Measurements from ENCODE around the gene SLC35F3. TPM values are rescaled to one million over a fixed set of nuclear protein-coding genes. Genes with fewer than 3 reads are reported as not detected.

The SLC35F3 gene
- total RNA-seq, 2 donors from 2014 or later: 0.13 TPM; not detected in 1

- Histone ChIP-seq H3K27ac (no peak overlapping the region), H3K9me3 (no peaks in the 10 kb centered on the region), H3K36me3 (no peaks in the 10 kb centered on the region), H3K4me1 (no peaks in the 10 kb centered on the region), H3K4me3 (no peak overlapping the region), H3K27me3 (no peaks in the 10 kb centered on the region), H3K9ac (ENCODE audit: low read depth in 2 of 2, low read length in 2 of 2) (no peak overlapping the region)
- TF ChIP-seq CTCF (IDR thresholded peaks at IDR 0.05): no peak
- DNase-seq: no peak
- intact Hi-C loops (cut with DNase I): no loop called here
Observed at GRCh38 chr1:234004591-234004990, 100.1 kb downstream of the SLC35F3 start.

DNA sequence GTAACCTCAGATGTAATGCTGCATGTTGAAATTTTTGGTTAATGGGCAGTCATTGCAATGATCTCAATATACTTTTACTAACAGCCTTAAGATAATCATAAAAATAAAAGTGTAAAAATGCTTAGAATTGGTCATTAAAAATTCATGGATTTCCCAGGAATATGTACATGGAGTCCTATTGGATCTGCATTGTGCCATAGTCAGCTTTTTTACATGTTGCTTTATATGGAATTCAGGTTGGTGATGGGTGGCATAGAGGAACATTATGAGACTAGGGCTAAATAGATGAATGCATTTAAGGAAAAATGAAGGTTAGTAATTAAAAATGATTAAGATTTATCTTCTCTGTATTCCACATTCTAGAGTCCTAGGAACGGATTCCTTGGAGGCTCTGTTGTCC lies 103.2 kb downstream of the SLC35F3 start:
- Histone ChIP-seq H3K9ac (ENCODE audit: low read depth in 2 of 2, low read length in 2 of 2) (no peak overlapping the region), H3K4me1 (no peaks in the 10 kb centered on the region), H3K27ac (no peak overlapping the region), H3K4me3 (no peak overlapping the region), H3K9me3 (no peaks in the 10 kb centered on the region), H3K27me3 (no peaks in the 10 kb centered on the region), H3K36me3 (no peaks in the 10 kb centered on the region)
- TF ChIP-seq CTCF (IDR thresholded peaks at IDR 0.05): no peak
- intact Hi-C loops (cut with DNase I): no loop called here
- DNase-seq: no peak

DNA sequence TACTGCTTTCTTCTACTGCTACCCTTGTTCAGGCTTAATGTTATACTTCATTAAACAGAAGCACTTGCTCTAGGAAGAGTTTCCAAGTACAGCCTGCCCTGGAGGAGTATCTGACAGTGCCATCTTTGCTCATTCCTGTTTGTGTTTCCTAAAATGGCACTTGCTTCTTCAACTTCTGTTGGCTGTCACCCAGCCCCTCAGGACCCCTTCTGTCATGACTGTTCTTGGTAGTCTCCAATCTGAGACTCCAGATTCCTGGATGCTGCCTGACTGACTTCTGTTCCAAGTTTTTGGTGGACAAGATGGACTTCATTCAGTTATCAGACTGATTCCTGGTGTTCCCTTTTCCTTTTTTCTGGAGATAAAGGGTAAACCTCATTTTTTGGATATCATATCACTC lies 104.1 kb downstream of the SLC35F3 start:
- Histone ChIP-seq H3K4me1 (no peaks in the 10 kb centered on the region), H3K36me3 (no peaks in the 10 kb centered on the region), H3K4me3 (no peak overlapping the region), H3K27ac (no peak overlapping the region), H3K9me3 (no peaks in the 10 kb centered on the region), H3K27me3 (no peaks in the 10 kb centered on the region), H3K9ac (ENCODE audit: low read depth in 2 of 2, low read length in 2 of 2) (no peak overlapping the region)
- no peak for TF ChIP-seq CTCF (IDR thresholded peaks at IDR 0.05)
- intact Hi-C loops (cut with DNase I): no loop called here
- no peak for DNase-seq

DNA sequence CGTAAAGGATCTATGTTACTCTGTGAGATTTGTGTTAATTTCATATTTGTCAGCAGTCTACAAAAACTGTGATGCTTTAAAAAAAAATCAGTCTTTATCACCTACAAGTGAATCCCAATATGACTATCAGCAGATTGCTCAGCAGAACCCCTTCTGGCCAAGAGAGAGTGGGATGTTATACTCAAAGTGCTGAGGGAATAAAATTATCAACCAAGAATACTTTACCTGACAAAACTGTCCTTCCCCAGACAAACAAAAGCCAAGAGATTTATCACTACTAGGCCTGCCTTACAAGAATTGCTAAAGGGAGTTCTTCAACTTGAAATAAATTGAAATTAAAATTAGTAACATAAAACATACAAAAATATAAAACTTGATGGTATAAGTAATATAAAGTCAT lies 105.2 kb downstream of the SLC35F3 start:
- TF ChIP-seq CTCF (IDR thresholded peaks at IDR 0.05): no peak
- no peak overlapping the region for H3K27ac ChIP-seq
- no peak overlapping the region for H3K9ac ChIP-seq (ENCODE audit: low read depth in 2 of 2, low read length in 2 of 2)
- no peak for DNase-seq
- H3K9me3 ChIP-seq: no peaks in the 10 kb centered on the region
- H3K4me1 ChIP-seq: no peaks in the 10 kb centered on the region
- H3K27me3 ChIP-seq: no peaks in the 10 kb centered on the region
- intact Hi-C loops (cut with DNase I): no loop called here
- H3K36me3 ChIP-seq: no peaks in the 10 kb centered on the region
- H3K4me3 ChIP-seq: no peak overlapping the region

DNA sequence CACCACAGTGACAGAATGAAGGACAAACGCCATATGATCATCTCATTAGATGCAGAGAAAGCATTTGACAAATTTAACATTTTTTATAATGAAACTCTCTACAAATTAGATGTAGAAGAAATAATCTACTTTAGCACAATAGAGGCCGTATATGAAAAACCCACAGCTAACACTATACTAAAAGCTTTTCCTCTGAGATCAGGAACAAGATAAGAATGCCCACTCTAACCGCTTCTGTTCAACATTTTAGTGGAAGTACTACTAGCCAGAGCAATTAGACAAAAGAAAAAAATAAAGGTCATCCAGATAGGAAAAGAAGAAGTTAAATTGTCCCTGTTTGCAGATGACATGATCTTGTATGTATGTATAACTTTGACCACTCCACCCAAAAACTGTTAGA lies 109.7 kb downstream of the SLC35F3 start:
- Histone ChIP-seq H3K9ac (ENCODE audit: low read depth in 2 of 2, low read length in 2 of 2) (no peak overlapping the region), H3K9me3 (no peaks in the 10 kb centered on the region), H3K27ac (no peak overlapping the region), H3K36me3 (no peaks in the 10 kb centered on the region), H3K4me1 (no peaks in the 10 kb centered on the region), H3K27me3 (no peaks in the 10 kb centered on the region), H3K4me3 (no peak overlapping the region)
- TF ChIP-seq CTCF (IDR thresholded peaks at IDR 0.05): no peak
- DNase-seq: no peak
- intact Hi-C loops (cut with DNase I): no loop called here

DNA sequence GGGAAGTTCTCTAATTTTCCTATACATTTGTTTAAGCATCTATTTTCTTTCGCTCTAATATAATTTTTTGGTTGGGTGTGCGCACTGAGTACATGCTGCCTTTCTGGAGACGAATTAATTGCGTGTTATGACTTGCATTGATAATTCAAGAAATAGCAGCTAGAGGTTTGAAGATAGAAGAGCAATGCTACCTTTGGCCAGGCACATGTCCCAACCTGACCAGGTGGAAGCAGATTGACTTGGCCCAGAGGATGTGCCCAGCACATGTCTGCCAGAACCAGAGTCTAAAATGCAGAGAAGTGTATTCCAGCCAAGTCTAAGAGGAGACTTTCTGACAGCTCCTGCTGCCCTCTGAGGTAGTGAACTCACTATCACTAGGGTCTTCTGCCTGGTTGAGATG lies 114.3 kb downstream of the SLC35F3 start:
- no peak overlapping the region for H3K9ac ChIP-seq (ENCODE audit: low read depth in 2 of 2, low read length in 2 of 2)
- intact Hi-C loops (cut with DNase I): no loop called here
- DNase-seq: no peak
- no peak overlapping the region for H3K4me3 ChIP-seq
- no peaks in the 10 kb centered on the region for H3K9me3 ChIP-seq
- no peaks in the 10 kb centered on the region for H3K36me3 ChIP-seq
- no peaks in the 10 kb centered on the region for H3K27me3 ChIP-seq
- H3K4me1 ChIP-seq: no peaks in the 10 kb centered on the region
- H3K27ac ChIP-seq: no peak overlapping the region
- TF ChIP-seq CTCF (IDR thresholded peaks at IDR 0.05): no peak

All from colonic mucosa (tissue), 4 donors.